Caco-2 (cell line): Measurements from ENCODE around the gene EFNA2. TPM values are rescaled to one million over a fixed set of nuclear protein-coding genes. Genes with fewer than 3 reads are reported as not detected.
A peak's percentile ranks its signal among the peaks of the same experiment; 100 is the strongest.

Source experiments
- BruUV-seq: library from RNA; stranded (reverse); fragments of 400-500 nt; replicated peaks from 2 replicates; lab custom pipeline; 2021; lab: Mats Ljungman, UMichigan
- CTCF ChIA-PET: fragments of 300-600 bp; sonication (Branson Sonifier 250); formaldehyde crosslinking; loops from one replicate; lab custom pipeline; 2022; ENCODE audit warnings: antibody characterized with exemption; lab: Charles Lee
- POLR2A ChIA-PET: fragments of 300-600 bp; sonication (Branson Sonifier 250); formaldehyde crosslinking; loops from one replicate; lab custom pipeline; 2022; ENCODE audit warnings: antibody characterized with exemption; lab: Charles Lee
- DNase-seq, 2 experiments: peaks; one replicate each; pipeline versions ENCODE4 v3.0.0 to v3.0.0-alpha.2; 2020 to 2022
- H3K27me3 ChIP-seq: replicated peaks from 2 replicates; pipeline ENCODE4 v1.6.0; 2011; ENCODE audit warnings: low read length; ENCODE audit not compliant: control insufficient read depth, insufficient read depth
- H3K36me3 ChIP-seq: 2 replicates; pipeline ENCODE4 v1.5.1; 2011; ENCODE audit warnings: low read length; ENCODE audit not compliant: control insufficient read depth, insufficient read depth
- H3K4me1 ChIP-seq: fragments of 250-450 bp; sonication (Bioruptor Pico); 2 replicates; pipeline ENCODE4 v1.5.1; 2020; ENCODE audit warnings: mild to moderate bottlenecking
- H3K4me3 ChIP-seq: 2 replicates; pipeline ENCODE4 v1.5.1; 2011; ENCODE audit warnings: low read depth, mild to moderate bottlenecking, control low read depth, low read length
- H3K9me3 ChIP-seq: fragments of 250-450 bp; sonication (Bioruptor Pico); 2 replicates; pipeline ENCODE4 v1.5.1; 2020; ENCODE audit warnings: mild to moderate bottlenecking, moderate library complexity
- H3K27ac Mint-ChIP-seq: one replicate; pipeline ENCODE4 v1.8.0; 2022; ENCODE audit warnings: mixed read lengths; ENCODE audit not compliant: unreplicated experiment
- H3K27me3 Mint-ChIP-seq: one replicate; pipeline ENCODE4 v1.8.0; 2022; ENCODE audit warnings: mixed read lengths; ENCODE audit not compliant: insufficient read depth, unreplicated experiment
- H3K36me3 Mint-ChIP-seq: one replicate; pipeline ENCODE4 v1.8.0; 2022; ENCODE audit warnings: mild to moderate bottlenecking, mixed read lengths; ENCODE audit not compliant: insufficient read depth, unreplicated experiment
- H3K4me1 Mint-ChIP-seq: one replicate; pipeline ENCODE4 v1.8.0; 2022; ENCODE audit warnings: low read depth, mixed read lengths; ENCODE audit not compliant: unreplicated experiment
- H3K4me3 Mint-ChIP-seq: one replicate; pipeline ENCODE4 v1.8.0; 2022; ENCODE audit warnings: mild to moderate bottlenecking, moderate library complexity, mixed read lengths; ENCODE audit not compliant: unreplicated experiment
- H3K9me3 Mint-ChIP-seq: one replicate; pipeline ENCODE4 v1.8.0; 2022; ENCODE audit warnings: mixed read lengths; ENCODE audit not compliant: unreplicated experiment
- CTCF ChIP-seq, 2 experiments: fragments of 200-600 bp in 1 of 2; IDR thresholded peaks; 1 replicate in 1 of 2; 2 replicates in 1 of 2; pipeline versions ENCODE4 v1.5.1 to v1.8.0; 2011 to 2022; ENCODE audit warnings: antibody characterized with exemption in 1 of 2, control low read depth in 1 of 2, inconsistent platforms in 1 of 2, low read depth in 1 of 2, low read length in 1 of 2, mild to moderate bottlenecking in 1 of 2, moderate library complexity in 1 of 2; ENCODE audit not compliant: insufficient read depth in 1 of 2, severe bottlenecking in 1 of 2, unreplicated experiment in 1 of 2
- intact Hi-C: fragments of 100-400 bp; cut with micrococcal nuclease; formaldehyde crosslinking; loops from one replicate; pipeline ENCODE4 v1.10.0; 2022; ENCODE audit not compliant: unreplicated experiment
- total RNA-seq: library from RNA; stranded (reverse); gene quantifications from 2 replicates; pipeline ENCODE4 v1.2.3, GENCODE V29; 2022

The EFNA2 gene
- total RNA-seq, 1 experiment from 2014 or later, result 18.6 TPM

GRCh38 chr19:1252821-1253513, 32.7 kb upstream of the EFNA2 start:
- no peak for DNase-seq

GRCh38 chr19:1253514-1254080, 32.1 kb upstream of the EFNA2 start:
- Mint-ChIP-seq H3K4me3 (peak overlapping the region; percentile 96), H3K36me3 (peaks cover 96% of the 10 kb centered on the region), H3K4me1 (peaks cover 12% of the 10 kb centered on the region), H3K9me3 (no peaks in the 10 kb centered on the region), H3K27me3 (no peaks in the 10 kb centered on the region), H3K27ac (peak overlapping the region; percentile 91)
- intact Hi-C loops, result loop anchor here (1.0 kb wide), 1 partner anchor 13 kb away; no protein-coding TSS in a partner anchor
- peaks cover 17% of the 10 kb centered on the region for H3K36me3 ChIP-seq
- H3K4me1 ChIP-seq, result peaks cover 38% of the 10 kb centered on the region
- H3K4me3 ChIP-seq, result peak overlapping the region; percentile 62
- H3K27me3 ChIP-seq, result no peaks in the 10 kb centered on the region
- TF ChIP-seq CTCF (IDR thresholded peaks at IDR 0.05; ENCODE audit: insufficient read depth in 1 of 2, low read depth in 1 of 2, low read length in 1 of 2, severe bottlenecking in 1 of 2, unreplicated experiment in 1 of 2), result no peak
- peak; percentile 95 for DNase-seq
- ChIA-PET CTCF (interaction anchor here (1.4 to 2.2 kb wide), 3 partner anchors 9 to 15 kb away, joined by 3 to 37 read pairs (median 22); partner anchors contain the start of gene CIRBP), POLR2A (interaction anchor here (1.0 to 2.3 kb wide), 4 partner anchors 8 to 16 kb away, joined by 6 to 61 read pairs (median 22); partner anchors contain the start of gene CIRBP)
- no TSS peak for BruUV-seq
- H3K9me3 ChIP-seq, result no peaks in the 10 kb centered on the region

More at GRCh38 chr19:1252821-1253513, 32.7 kb upstream of the EFNA2 start:
- H3K36me3 ChIP-seq, result peaks cover 17% of the 10 kb centered on the region
- no TSS peak for BruUV-seq
- H3K9me3 ChIP-seq, result no peaks in the 10 kb centered on the region
- Mint-ChIP-seq H3K36me3 (peaks cover 94% of the 10 kb centered on the region), H3K27me3 (no peaks in the 10 kb centered on the region), H3K27ac (peak overlapping the region; percentile 91), H3K4me3 (peak overlapping the region; percentile 96), H3K4me1 (peaks cover 12% of the 10 kb centered on the region), H3K9me3 (no peaks in the 10 kb centered on the region)
- peak overlapping the region; percentile 62 for H3K4me3 ChIP-seq
- peaks cover 36% of the 10 kb centered on the region for H3K4me1 ChIP-seq
- H3K27me3 ChIP-seq, result no peaks in the 10 kb centered on the region
- ChIA-PET POLR2A (interaction anchor here (0.6 to 2.3 kb wide), 5 partner anchors 9 to 85 kb away, joined by 3 to 61 read pairs (median 8); partner anchors contain the start of gene CIRBP), CTCF (interaction anchor here (0.6 to 2.2 kb wide), 5 partner anchors 9 to 755 kb away, joined by 3 to 37 read pairs (median 4); partner anchors contain the start of gene CIRBP)
- intact Hi-C loops, result loop anchor here (1.0 kb wide), 1 partner anchor 13 kb away; no protein-coding TSS in a partner anchor
- peak in 1 of 2 experiments; percentile 3 for TF ChIP-seq CTCF (IDR thresholded peaks at IDR 0.05; ENCODE audit: insufficient read depth in 1 of 2, low read depth in 1 of 2, low read length in 1 of 2, severe bottlenecking in 1 of 2, unreplicated experiment in 1 of 2)

GRCh38 chr19:1254081-1254527, 31.6 kb upstream of the EFNA2 start:
- intact Hi-C loops, result no loop called here
- Mint-ChIP-seq H3K27me3 (no peaks in the 10 kb centered on the region), H3K4me1 (peaks cover 12% of the 10 kb centered on the region), H3K27ac (peak overlapping the region; percentile 91), H3K4me3 (peak overlapping the region; percentile 27), H3K36me3 (peaks cover 98% of the 10 kb centered on the region), H3K9me3 (no peaks in the 10 kb centered on the region)
- Histone ChIP-seq H3K4me3 (peak overlapping the region; percentile 1; the same call in 1 of the 2 replicates), H3K36me3 (peaks cover 17% of the 10 kb centered on the region), H3K27me3 (no peaks in the 10 kb centered on the region), H3K4me1 (peaks cover 42% of the 10 kb centered on the region), H3K9me3 (no peaks in the 10 kb centered on the region)
- ChIA-PET CTCF (interaction anchor here (1.8 to 2.2 kb wide), 2 partner anchors 10 to 12 kb away, joined by 22 to 37 read pairs; no protein-coding TSS in a partner anchor), POLR2A (interaction anchor here (1.0 to 2.3 kb wide), 3 partner anchors 10 to 15 kb away, joined by 6 to 61 read pairs (median 37); partner anchors contain the start of gene CIRBP)
- no peak for TF ChIP-seq CTCF (IDR thresholded peaks at IDR 0.05; ENCODE audit: insufficient read depth in 1 of 2, low read depth in 1 of 2, low read length in 1 of 2, severe bottlenecking in 1 of 2, unreplicated experiment in 1 of 2)
- no peak for DNase-seq
- BruUV-seq, result no TSS peak
